ENCODE data around the gene MALAT1.
"Not testable (repeated sequence)": the region's sequence is repeated elsewhere in the genome, so short reads cannot be mapped to it uniquely, and the experiment has no call there.

Gene MALAT1

GRCh38 chr11:65498977-65499712, at the start of gene MALAT1:
TSS of gene MALAT1 (plus strand) at chr11:65499045.
- no peak for TF ChIP-seq CTCF (IDR thresholded peaks at IDR 0.05; ENCODE audit: insufficient read depth, low read depth, low read length, missing control alignments)
- DNase-seq (ENCODE audit: low read depth): peak; percentile 93
- peak within 1 kb of the TSS; percentile 98 for H3K4me3 ChIP-seq (ENCODE audit: low read length)

- DNase-seq (ENCODE audit: low read depth); H3K4me3 ChIP-seq (ENCODE audit: low read length): not testable (repeated sequence)
Observed at GRCh38 chr11:65451301-65451700, 47.5 kb upstream of the MALAT1 start.

GRCh38 chr11:65452259-65452658, 46.6 kb upstream of the MALAT1 start:
- not testable (repeated sequence) for H3K4me3 ChIP-seq (ENCODE audit: low read length)

GRCh38 chr11:65452806-65453490, 45.9 kb upstream of the MALAT1 start:
- no peak for TF ChIP-seq CTCF (IDR thresholded peaks at IDR 0.05; ENCODE audit: insufficient read depth, low read depth, low read length, missing control alignments)
- DNase-seq (ENCODE audit: low read depth): peak; percentile 93
- H3K4me3 ChIP-seq (ENCODE audit: low read length): no peak overlapping the region

More at GRCh38 chr11:65452259-65452658, 46.6 kb upstream of the MALAT1 start:
- not testable (repeated sequence) for DNase-seq (ENCODE audit: low read depth)

GRCh38 chr11:65454311-65454695, 44.5 kb upstream of the MALAT1 start:
- peak overlapping the region; percentile 73 for H3K4me3 ChIP-seq (ENCODE audit: low read length)
- no peak for DNase-seq (ENCODE audit: low read depth)
- no peak for TF ChIP-seq CTCF (IDR thresholded peaks at IDR 0.05; ENCODE audit: insufficient read depth, low read depth, low read length, missing control alignments)

- TF ChIP-seq CTCF (IDR thresholded peaks at IDR 0.05; ENCODE audit: insufficient read depth, low read depth, low read length, missing control alignments): no peak
- peak overlapping the region; percentile 73 for H3K4me3 ChIP-seq (ENCODE audit: low read length)
- DNase-seq (ENCODE audit: low read depth): peak; percentile 69
Observed at GRCh38 chr11:65454696-65455456, 44.0 kb upstream of the MALAT1 start.

- DNase-seq (ENCODE audit: low read depth): no peak
- H3K4me3 ChIP-seq (ENCODE audit: low read length): no peak overlapping the region
- TF ChIP-seq CTCF (IDR thresholded peaks at IDR 0.05; ENCODE audit: insufficient read depth, low read depth, low read length, missing control alignments): no peak
Observed at GRCh38 chr11:65456418-65456817, 42.4 kb upstream of the MALAT1 start.
